Measurements from ENCODE around the gene TBC1D14. TPM values are rescaled to one million over a fixed set of nuclear protein-coding genes. Genes with fewer than 3 reads are reported as not detected.

The TBC1D14 gene
- total and polyA plus RNA-seq, 9 of the 15 experiments (the other 6 are each of a cell fraction or from before 2014, with no cell fraction given), result 2.1 to 59.6 (median 44.8) TPM

- peak in 1 of 2 experiments; percentile 65; a peak in 1 of 4 replicates for TF ChIP-seq ZNF318 (IDR thresholded peaks at IDR 0.05; ENCODE audit: borderline replicate concordance in 1 of 2, low read depth in 1 of 2)
- TF ChIP-seq CHD1 (IDR thresholded peaks at IDR 0.05; ENCODE audit: low read length), result no peak
- TF ChIP-seq NR1H2 (CRISPR knock-in tag; IDR thresholded peaks at IDR 0.05), result no peak
- TF ChIP-seq ZNF124 (CRISPR knock-in tag; IDR thresholded peaks at IDR 0.05), result no peak
- peak; percentile 32; the same call in 1 of the 2 replicates for TF ChIP-seq MBD2 (IDR thresholded peaks at IDR 0.05; ENCODE audit: borderline replicate concordance, low read depth)
- no peak for TF ChIP-seq ATF2 (CRISPR knock-in tag; IDR thresholded peaks at IDR 0.05)
- TF ChIP-seq ELF2 (CRISPR knock-in tag; IDR thresholded peaks at IDR 0.05), result peak; percentile 68; the same call in 1 of the 2 replicates
- no peak; a peak in 2 of 4 replicates for TF ChIP-seq RAD21 (CRISPR knock-in tag; conservative IDR thresholded peaks at IDR 0.05 in 1 of 2, IDR thresholded peaks at IDR 0.05 in 1 of 2)
- TF ChIP-seq MAX (CRISPR knock-in tag; IDR thresholded peaks at IDR 0.05), result peak; percentile 53
- peak; percentile 60 for TF ChIP-seq CCNT2 (IDR thresholded peaks at IDR 0.05; ENCODE audit: borderline replicate concordance, extremely low read depth, insufficient read length, low read depth, low read length)
- TF ChIP-seq KAT8 (IDR thresholded peaks at IDR 0.05; ENCODE audit: low read depth), result no peak
- peak; percentile 30; the same call in 1 of the 2 replicates for TF ChIP-seq CBX5 (IDR thresholded peaks at IDR 0.05; ENCODE audit: borderline replicate concordance, low read depth)
- TF ChIP-seq IRF2 (CRISPR knock-in tag; IDR thresholded peaks at IDR 0.05), result no peak
- TF ChIP-seq ATF7 (IDR thresholded peaks at IDR 0.05), result peak; percentile 71
- TF ChIP-seq JUND (IDR thresholded peaks at IDR 0.05; ENCODE audit: borderline replicate concordance, low read depth, low read length), result peak; percentile 61
- TF ChIP-seq JUND (tag; IDR thresholded peaks at IDR 0.05; ENCODE audit: borderline replicate concordance, low read depth, low read length), result peak; percentile 11; the same call in 1 of the 3 replicates
- TF ChIP-seq ZFP1 (CRISPR knock-in tag; IDR thresholded peaks at IDR 0.05), result no peak
- TF ChIP-seq BRCA1 (IDR thresholded peaks at IDR 0.05), result no peak
- no peak for TF ChIP-seq BRCA1 (CRISPR knock-in tag; IDR thresholded peaks at IDR 0.05)
Measured at GRCh38 chr4:6925357-6925836, 15.8 kb downstream of the TBC1D14 start (continued).

Measured in K562 (cell line).